ENCODE measurements around the gene MRPS34.
A peak's percentile ranks its signal among the peaks of the same experiment; 100 is the strongest.

Gene MRPS34

DNA sequence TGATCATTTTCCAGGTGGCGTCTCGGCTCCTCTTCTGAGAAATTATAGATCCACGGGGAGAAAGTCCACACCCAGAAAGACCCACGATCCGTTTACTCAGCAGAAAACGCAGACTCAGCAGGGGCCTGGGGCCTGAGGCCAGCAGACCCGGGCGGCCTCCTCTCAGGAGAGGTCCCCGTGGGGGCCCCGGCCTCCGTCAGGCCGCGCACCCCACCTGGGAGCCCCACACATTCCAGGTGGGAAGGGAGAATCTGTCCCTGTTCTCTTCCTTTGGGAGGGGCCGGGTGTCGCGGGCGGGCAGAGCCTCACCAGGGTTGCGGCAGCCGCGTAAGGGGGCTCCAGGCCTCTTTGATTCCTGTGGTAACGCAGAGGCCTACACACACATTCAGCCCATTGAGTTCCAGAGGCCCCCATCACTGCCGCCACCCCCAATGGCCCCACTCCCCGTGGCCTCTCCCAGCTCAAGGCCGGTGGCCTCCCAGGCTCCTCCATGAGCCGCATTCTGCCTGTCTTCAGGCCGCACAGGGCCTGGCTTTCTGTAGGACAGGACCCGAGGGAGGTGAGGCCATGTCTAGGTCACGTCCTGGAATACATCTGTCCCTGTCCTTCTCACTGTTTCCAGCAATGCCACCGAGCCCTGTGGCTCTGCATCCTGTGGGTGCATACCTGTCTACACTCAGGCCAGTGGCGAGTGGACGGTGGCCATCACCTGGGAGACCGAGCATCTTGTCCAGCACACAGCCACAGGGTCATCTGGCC is 22.2 kb upstream of the MRPS34 start:
- no peak for DNase-seq (ENCODE audit: low read depth)

DNA sequence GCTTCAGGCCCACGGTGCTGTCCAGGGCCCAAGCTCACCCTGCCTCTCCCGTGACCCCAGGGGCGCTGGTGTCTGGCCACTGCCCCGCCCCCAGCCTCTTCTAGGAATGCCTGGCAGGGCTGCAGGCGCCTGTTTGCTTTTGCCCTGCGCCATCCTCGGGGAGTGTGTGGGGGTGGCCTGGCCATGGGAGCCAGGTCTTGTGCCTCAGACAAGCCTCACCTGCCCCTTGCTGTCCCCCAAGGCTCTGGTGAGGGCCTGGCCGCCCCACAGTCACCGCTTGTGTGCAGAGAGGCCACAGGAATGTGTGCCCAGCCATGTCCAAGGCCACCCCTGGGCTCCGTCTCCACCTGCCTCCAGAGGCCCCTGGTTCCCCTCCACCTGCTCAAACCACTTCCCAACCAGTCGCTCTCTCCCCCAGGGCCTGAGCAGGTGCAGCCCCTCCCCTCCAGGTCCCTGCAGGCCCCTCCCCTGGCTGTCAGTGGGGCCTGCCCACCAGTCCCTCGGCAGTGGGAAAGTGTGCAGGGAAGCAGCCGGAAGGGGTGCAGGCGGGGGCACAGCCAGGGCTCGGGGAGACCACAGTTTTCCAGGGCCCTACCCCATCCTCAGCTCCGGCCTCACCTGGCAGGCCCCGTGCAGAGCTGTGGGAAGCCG is 21.4 kb upstream of the MRPS34 start:
- no peak for DNase-seq (ENCODE audit: low read depth)

DNA sequence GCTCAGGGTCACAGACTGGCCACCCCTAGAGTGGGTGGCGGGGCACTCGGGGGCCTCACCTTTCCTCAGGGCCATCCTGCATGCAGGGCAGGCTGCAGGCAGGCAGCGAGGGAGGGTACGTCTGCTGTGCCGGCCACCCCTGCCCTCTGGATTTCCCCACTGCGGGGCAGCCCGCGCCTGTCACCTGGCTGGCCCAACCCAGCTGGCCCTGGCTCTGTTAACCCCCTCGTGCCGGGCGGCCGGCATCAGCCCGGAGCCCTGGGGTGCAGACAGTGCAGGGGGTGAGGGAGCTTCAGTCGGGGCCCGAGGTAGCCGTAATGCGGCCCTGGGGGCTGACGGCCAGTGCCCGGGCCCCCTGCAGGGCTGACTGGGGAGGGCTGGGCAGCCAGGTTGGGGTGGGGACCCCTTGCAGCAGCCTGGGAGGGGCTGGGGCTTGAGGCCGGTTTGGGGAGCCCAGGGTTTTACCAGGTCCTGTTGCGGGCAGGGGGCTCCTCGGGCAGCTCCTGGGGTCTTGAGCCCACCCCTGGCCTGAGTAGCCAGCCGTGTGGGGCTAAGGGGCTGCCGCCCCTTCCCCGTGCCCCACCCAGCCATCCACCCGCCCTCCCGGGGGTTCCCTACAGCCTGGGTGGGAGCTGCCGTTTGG is 20.8 kb upstream of the MRPS34 start, which contains the start of gene IGFALS:
Gene IGFALS (minus strand): TSS at position 128 of the 643 bp plus-strand sequence. CDS start 53 bp downstream, at position 75.
- no peak for DNase-seq (ENCODE audit: low read depth)

DNA sequence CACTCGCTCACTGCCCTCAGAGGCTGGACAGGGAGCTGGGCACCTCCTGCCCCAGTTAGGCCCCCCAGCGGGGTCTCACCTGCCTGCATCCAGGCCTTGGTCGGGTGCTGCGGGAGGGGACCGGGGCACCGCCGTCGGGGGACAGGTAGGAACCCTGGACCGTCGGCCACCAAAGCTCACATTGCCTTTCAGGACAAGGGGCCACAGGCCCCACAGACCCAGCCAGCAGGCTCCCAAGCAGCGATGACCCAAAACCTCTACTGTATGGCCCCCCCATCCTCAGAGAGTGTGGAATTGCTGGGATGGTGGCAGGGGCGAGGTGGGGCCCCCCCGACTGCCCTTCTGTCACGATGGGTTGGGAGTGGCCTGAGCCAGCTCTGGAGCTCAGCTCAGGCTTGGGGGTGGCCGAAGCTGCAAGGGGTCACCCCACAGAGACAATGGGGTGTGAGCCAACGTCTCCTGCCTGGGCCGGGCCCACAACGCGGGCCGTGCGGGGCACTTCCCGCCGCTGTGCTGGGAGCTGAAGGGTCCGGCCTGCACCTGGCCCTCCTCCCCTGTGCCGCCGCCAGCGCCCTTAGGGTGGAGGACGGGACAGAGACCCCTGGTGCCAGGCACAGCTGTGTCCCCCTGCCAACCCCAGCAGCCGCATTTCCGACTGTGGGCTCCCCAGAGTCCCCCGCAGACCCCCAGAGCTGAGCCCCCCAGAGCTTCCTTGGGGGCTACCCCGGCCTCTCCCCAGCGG is 20.1 kb upstream of the MRPS34 start:
- no peak for DNase-seq (ENCODE audit: low read depth)

DNA sequence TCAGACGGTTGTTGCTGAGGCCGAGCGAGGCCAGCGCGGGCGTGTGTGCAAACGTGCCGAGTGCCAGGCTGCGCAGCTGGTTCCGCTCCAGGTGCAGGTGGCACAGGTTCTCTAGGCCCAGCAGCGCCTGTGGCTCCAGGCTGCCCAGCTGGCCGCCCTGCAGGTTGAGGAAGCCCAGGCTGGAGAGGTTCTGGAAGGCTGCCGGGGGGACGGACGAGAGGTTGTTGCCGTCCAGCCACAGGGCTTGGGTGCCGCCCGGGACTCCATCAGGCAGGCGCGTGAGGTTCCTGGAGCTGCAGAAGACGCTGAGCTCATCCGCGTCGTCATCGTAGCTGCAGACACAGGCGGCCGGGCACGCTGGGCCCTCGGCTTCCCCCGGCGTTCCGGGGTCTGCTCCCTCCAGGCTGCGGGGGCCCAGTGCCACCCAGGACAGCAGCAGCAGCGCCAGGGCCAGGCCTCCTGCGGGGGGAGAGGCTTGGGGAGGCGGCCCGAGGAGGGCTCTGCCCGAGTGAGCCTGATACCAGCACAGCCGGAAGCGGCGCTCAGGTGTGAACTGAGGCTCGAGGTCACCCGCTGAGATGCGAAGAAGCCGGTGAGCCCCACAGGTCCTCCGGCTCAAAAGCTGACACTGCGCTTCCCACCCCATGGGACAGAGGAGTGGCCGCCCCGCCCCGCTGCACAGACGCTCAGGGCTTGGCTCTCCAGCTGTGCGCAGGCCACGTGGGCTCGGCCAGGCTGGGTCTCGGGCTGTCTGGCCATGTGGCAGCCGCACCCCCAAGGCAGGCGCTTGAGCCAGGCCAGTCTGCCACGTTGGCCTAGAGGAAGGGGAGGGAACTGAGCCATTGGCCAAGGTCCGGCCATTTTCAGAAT is 19.2 kb upstream of the MRPS34 start:
- DNase-seq (ENCODE audit: low read depth): no peak

DNA sequence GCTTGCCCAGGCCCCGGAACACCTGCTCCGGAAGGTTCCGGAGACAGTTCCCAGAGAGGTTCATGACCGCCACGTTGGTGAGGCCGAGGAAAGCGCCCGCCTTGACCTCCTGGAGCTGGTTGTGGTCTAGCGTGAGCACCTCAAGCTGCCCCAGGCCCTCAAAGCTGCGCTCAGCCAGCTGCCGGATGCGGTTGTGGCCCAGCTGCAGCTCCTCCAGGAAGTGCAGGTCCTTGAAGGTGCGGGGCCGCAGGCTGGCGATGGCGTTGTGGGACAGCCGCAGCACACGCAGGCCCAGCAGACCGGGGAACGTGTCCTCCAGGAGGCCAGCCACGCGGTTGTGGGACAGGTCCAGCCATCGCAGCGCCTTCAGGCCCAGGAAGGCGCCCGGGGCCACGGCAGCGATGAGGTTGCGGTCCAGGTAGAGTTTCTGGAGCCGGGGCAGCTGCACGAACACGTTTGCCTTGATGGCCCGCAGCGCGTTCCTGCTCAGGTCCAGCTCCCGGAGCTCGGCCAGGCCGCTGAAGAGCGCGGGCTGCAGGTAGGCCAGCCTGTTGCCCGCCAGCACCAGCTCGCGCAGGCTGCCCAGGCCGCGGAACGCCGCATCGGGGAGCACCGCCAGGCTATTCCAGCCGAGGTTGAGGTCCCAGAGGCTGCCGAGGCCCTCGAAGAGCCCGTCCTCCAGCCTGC is 18.5 kb upstream of the MRPS34 start:
- DNase-seq (ENCODE audit: low read depth): no peak

DNA sequence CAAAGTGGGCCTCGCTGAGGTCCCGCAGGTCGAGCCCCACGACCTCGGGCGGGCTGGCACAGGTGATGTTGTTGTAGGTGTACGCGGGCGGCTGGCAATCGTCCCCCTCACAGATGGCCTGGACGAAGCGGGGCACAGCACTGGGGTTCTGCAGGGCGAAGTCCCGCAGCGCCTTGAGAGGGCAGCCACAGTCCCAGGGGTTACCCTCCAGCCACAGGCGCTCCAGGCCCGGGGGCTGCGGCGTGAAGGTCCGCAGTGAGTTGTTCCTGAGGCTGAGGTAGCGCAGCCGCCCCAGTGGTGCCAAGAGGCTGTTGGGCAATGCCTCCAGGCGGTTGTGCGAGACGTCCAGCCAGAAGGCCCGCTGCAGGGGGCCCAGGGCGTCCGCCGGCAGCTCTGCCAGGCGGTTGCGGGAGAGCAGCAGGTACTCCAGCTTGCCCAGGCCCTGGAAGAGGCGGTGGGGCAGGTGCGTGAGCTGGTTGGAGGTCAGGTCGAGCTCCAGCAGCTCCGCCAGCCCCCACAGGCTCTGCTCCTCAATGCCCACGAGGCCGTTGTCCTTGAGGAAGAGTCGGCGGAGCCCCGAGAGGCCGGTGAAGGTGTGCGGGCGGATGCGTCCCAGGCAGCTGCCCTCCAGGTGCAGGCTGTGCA is 17.8 kb upstream of the MRPS34 start:
- no peak for DNase-seq (ENCODE audit: low read depth)

DNA sequence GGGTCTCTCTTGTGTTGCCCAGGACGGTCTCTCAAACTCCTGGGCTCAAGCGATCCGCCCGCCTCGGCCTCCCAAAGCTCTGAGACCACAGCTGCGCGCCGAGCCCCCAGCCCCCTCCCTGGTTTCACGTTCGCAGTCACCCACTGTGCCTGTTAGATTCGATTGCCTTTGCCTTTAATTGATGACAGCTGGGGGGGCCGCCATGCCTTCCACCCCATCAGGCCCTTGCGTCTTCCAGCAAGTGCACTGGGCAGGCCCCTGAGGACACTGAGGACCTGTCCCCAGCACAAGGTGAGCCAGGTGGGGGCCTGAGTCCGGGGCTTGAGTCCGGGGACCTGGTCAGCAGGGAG is 17.3 kb upstream of the MRPS34 start:
- no peak for DNase-seq (ENCODE audit: low read depth)

DNA sequence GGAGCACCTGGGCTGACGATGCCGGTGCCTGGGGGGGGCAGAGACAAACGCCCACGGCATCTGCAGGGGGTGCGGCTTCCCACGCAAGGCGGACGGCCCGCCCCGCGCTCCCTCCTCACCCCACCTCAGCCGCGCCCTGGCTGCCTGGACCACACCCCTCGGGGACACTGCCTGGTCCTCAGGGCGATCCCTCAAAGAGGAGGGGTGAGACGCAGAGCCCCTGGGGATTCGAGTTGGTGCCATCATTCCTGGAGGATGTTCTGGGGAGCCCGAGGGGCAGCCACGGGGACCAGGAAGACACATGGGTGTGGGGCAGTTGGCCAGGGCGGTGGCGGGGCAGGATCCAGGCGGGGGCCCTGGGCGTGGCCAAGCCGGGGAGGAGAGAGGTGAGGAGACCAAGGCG is 16.7 kb upstream of the MRPS34 start:
- DNase-seq (ENCODE audit: low read depth): no peak

DNA sequence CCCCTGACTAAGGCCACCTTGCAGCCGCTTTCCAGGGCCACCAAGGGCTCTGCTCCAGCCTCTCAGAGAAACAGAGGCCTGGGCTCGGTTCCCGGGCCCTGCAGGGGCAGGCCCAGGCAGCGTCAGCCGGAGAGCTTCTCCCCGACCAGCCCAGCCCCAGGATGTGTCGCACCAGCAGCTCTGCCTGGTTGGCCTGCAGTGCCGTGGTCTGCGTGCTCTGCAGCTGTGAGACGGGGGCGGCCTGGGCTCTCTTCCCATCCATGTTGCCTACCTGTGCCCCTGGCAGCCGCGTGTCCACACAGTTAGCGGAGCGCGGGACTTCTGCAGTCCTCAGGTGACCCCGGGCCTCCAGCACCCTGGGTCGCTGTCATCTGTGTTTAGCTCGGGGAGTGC is 15.8 kb upstream of the MRPS34 start:
- no peak for DNase-seq (ENCODE audit: low read depth)

DNA sequence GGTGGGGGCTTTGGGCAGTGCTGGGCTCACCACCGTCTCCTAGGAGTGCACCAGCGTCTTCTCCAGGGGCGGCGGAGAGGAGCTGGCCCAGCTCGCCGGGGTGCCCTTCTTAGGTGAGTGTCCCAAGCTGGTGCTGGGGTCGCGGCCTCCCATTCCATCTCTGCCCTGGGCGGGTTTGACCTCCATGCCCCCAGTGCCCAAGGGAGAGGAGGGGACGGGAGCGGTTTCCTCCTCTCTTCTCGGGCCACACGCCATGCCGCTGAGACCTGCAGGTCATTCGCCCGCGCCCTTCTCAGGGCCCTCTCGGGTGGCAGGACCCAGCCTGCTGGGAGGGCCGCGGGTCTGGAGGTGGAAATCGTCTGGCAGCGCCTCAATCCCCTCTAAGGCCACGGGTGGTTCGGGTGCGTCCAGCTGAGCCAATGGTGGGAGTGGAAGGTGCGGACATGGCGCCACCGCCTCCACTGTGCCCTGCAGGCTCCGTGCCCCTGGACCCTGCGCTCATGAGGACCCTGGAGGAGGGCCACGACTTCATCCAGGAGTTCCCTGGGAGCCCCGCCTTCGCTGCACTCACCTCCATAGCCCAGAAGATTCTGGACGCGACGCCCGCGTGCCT is 15.3 kb upstream of the MRPS34 start:
- no peak for DNase-seq (ENCODE audit: low read depth)

DNA sequence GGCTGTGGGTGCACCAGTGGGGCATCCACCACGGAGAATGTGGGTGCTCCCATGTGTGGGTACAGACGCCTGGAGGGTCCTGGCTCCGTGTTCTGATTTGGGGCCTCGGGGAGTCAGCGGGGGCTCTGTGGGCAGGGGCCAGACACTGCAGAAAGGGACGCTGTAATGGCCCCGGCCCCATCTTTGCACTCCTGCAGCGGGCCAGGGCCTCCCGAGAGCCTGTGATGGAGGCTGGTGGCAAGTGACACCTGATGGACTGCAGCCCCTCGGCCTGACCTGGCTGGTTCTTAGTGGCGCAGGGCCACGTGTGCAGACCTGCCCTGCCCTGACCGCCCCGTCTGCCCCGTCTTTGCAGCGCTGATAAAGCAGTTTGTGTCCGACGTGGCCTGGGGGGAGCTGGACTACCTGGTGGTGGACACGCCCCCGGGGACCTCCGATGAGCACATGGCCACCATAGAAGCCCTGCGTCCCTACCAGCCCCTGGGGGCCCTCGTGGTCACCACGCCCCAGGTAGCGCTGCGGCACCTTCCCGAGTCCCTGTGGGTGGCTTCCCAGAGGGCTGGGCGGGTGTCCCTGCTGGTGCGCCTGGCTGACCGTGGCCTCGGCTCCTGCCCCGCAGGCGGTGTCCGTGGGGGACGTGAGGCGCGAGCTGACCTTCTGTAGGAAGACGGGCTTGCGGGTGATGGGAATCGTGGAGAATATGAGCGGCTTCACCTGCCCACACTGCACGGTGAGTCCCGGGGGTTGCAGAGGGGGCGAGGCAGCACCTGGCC is 14.6 kb upstream of the MRPS34 start:
- DNase-seq (ENCODE audit: low read depth): no peak

DNA sequence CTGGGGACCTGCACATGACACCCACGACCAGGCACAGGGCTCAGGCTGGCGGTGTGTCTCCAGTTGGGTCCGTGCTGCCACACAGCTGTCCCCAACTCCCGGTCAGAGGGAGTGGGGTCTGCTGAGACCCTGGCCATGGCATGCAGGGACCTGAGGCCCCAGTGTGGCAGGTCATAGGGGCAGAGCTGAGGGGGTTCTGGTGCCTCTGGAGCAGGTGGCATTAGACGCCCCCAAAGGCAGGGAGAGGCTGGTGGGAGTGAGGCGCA is 14.1 kb upstream of the MRPS34 start:
- no peak for DNase-seq (ENCODE audit: low read depth)

DNA sequence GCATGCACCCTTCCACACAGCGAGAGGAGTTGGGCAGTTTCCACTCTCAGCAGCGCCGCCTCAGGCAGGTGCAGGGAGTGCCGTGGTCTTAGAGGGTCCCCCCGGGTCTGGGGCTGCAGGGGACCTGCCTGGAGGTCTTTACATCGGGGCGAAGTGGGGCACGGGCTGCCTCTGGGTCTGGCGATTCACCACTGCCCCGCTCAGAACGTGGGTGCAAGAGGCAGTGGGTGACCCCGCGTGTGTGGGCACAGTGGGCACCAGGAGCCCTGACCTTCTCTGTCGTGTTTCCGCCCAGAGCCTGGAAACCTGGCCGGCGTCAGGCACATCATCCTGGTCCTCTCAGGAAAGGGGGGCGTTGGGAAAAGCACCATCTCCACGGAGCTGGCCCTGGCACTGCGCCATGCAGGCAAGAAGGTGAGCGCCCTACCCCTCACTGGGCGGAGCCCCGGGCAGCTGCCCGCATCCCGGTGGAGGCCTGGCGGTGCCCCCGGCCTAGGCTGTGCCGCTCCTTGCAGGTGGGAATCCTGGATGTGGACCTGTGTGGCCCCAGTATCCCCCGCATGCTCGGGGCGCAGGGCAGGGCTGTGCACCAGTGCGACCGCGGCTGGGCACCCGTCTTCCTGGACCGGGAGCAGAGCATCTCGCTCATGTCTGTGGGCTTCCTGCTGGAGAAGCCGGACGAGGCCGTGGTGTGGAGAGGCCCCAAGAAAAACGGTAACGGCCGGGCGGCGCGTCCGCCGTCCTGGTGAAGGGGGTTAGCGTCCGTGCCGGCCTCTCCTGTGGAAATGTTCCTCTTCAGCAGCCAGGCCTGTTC is 13.5 kb upstream of the MRPS34 start:
- no peak for DNase-seq (ENCODE audit: low read depth)

DNA sequence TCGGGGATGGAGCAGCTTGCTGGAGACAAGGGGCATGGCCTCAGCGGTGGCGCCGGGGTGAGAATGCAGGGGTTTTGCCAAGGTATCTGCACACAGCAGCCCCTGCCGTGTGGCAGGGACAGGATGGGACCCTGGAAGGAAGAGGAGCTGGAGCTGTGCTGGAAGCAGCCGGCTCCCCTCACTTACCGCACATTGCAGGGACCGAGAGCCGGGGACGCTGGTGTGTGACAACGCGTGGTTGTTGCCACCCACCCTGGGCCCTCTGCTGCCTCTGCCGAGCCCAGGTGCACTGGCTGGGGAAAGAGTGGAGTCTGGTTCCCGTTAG is 12.9 kb upstream of the MRPS34 start:
- no peak for DNase-seq (ENCODE audit: low read depth)

DNA sequence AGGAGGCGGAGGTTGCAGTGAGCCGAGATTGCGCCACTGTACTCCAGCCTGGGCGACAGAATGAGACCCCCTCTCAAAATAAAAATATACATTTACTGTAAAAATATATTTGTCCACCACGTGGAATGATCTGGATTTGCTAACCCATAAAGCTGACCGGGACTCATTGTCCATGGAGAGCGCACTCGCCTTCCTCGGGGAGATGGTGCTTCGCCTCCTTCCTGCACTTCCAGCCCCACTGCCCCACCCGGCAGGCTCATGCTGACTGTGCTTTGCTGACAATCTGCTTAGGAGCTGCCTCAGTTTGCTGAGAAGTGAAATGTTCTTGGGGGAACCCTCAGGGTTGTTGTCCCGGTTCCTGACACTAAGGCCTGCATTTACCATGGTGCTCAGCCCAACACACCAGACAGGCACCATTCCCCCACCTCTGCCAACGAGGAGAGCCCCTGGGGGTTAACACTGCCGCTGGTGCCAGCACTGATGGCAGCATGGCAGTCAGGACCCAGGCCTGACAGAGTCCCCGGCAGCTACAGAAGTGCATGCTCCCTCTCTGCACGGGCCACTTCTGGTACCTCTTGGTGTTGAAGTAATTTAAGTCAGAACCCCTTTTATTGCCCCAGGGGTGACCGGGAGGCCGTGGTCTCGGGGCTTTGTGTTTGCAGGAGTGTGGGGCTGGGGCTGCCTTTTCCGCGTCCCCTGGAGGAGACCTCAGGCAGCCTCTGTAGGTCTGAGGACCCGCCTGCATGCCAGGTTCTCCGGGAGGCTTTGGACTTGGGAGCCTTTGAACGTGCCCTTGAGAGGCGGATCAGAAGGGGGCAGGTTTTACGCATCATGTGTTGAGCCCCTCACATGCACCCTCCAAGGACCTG is 12.3 kb upstream of the MRPS34 start:
- no peak for DNase-seq (ENCODE audit: low read depth)

DNA sequence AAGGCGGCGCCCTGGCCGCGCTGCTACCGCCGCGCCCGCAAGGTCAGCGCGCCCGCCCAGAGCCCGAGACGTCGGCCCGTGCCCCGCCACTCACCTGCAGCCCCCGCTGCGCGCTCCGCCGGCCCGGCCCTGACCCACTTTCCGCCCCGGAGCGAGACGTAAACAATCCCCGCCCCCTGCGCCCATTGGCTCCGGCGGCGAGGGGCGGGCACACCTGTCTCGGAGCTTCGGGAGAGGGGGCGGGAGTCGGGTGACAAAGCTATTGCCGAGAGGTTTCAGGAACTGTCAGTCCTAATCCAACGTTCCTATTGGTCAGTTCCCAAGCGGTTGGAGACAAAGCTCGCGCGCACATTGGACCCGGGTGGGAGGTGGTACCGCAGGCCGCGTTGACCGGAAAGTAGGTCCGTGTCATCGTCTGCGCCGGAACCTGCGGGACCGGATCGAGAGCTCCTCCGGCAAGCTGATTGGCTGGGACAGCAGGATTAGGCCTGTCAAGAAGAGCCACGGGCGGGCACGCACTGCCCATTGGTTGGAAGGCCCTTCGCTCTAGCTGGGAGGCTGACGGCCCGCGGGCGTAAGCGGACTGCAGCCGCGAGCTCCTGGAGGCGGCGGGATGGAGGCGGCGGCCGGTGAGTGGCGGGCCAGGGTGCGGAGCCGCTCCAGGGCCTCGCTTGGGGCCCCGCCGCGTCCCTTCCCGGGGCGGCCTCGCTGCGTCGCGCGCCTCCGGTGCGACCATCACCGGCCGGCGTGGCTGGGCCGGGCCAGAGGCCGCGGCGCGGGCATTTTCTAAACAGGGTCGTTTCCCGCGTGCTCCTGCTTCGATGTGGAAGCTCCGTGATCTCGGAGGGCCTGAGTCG is 9.7 kb upstream of the MRPS34 start, which contains the start of the genes NUBP2 and SPSB3:
Gene NUBP2 (plus strand): TSS at position 553 of the 857 bp plus-strand sequence. CDS start 61 bp downstream, at position 614.
Gene SPSB3 (minus strand): TSS at position 164 of the 857 bp plus-strand sequence. CDS start 1,088 bp downstream, outside the sequence.
- DNase-seq (ENCODE audit: low read depth): peak; percentile 89

All from stimulated activated CD8-positive, alpha-beta memory T cell treated with anti-CD3 and anti-CD28 coated beads, Interleukin-15, amount 100 ng/mL, for 24 hours (primary cell).